CD4-positive, alpha-beta T cell treated with Interleukin-10 for 1 hour (primary cell): ENCODE results near the gene CHIC2.
"Not testable (repeated sequence)": the region's sequence is repeated elsewhere in the genome, so short reads cannot be mapped to it uniquely, and the experiment has no call there.

ENCODE experiments used
- DNase-seq: peaks from one replicate; pipeline ENCODE4 v3.0.0-alpha.2; 2020

CHIC2 gene

DNA sequence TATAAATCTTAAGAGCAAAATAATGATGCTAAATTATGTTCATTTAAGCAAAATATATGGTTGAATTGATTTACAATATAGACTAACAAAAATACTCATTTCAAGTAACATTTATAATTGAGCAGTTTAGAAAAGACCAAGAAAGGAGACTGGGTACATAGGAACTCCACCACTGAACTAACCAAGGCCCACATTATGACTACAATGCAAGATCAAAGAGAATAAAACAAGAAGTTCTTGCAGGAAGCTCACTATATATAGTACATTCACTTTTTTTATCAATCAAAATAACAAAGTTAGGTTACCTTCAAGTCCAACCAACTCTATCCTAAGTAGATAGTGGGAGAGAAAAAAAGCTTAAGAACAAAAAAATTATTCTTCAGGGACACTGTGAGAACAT, 8.0 kb downstream of the CHIC2 start:
- DNase-seq: no peak

DNA sequence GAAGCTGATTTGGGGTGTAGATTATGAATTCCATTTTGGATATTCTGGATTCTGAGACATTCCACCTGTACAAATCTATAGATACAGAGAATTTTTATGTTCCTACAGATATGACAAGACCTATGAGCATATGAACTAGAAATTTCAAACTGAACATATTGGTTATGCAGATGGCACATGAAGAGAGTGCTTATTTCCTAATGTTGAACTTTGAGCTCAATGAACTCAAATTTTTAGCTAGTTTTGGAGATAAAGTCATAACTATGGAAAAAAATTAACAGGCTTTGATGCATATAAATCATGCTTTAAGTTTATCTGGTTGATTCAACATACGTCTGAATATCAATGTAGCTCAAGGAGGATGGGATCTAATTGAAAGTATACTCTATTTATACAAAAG, 8.9 kb downstream of the CHIC2 start:
- DNase-seq: no peak

DNA sequence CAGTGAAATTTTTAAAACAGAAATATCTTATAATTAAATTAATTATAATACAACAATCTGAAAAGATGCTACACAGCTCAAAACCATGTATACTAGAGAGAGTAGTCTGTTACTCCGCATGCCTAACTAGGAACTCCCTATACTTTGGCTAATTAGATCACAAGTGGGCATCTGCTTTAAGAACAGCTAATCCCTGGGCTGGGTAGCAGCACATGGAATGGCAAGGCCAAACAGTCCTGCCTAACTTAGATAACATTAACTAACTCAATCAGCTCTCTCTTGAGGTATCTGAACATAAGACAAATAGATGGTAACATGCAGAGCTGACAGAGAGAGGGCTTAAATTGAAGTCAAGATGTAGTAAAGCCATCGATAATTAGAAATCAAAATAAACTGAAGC, 9.9 kb downstream of the CHIC2 start:
- no peak for DNase-seq

DNA sequence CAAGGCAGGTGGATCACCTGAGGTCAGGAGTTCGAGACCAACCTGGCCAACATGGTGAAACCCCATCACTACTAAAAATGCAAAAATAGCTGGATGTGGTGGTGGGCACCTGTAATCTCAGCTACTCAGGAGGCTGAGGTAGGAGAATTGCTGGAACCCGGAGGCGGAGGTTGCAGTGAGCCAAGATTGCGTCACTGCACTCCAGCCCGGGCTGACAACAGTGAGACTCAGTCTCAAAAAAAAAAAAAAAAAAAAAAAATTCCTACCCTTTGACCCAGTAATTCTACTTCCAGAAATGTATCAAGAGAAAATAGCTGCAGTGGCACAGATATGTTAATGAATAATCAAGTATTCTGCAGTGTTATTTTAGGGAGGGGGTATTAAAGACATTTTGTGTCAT, 11.1 kb downstream of the CHIC2 start:
- DNase-seq: not testable (repeated sequence)

- DNase-seq: no peak
Measured at GRCh38 chr4:54050214-54050904, 14.0 kb downstream of the CHIC2 start.

DNA sequence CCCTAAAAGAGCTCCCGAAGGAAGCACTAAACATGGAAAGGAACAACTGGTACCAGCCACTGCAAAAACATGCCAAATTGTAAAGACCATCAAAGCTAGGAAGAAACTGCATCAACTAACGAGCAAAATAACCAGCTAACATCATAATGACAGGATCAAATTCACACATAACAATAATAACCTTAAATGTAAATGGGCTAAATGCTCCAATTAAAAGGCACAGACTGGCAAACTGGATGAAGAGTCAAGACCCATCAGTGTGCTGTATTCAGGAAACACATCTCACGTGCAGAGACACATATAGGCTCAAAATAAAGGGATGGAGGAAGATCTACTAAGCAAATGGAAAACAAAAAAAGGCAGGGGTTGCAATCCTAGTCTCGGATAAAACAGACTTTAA, 20.8 kb downstream of the CHIC2 start:
- DNase-seq: not testable (repeated sequence)

- DNase-seq: no peak
Measured at GRCh38 chr4:54041933-54042332, 22.5 kb downstream of the CHIC2 start.

- no peak for DNase-seq
Measured at GRCh38 chr4:54041100-54041499, 23.3 kb downstream of the CHIC2 start.

DNA sequence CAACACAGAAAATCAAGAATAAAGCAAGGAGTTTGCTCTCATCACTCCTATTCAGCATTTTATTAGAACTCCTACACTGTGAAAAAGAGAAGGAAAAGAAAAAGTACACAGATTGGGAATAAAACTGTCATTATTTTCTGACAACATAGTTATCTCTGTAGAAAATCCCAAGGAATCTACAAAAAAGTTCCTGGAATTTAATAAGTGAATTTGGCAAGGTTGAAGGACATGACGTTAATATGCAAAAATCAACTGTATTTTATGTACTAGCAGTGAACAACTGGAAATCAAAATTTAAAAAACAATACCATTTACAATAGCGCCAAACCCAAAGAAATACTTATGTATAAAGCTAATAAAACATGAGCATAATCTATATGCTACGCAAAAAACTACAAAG, 26.3 kb downstream of the CHIC2 start:
- DNase-seq: no peak

- DNase-seq: no peak
Measured at GRCh38 chr4:54036184-54036583, 28.2 kb downstream of the CHIC2 start.

- no peak for DNase-seq
Measured at GRCh38 chr4:54032558-54033135, 31.8 kb downstream of the CHIC2 start.

DNA sequence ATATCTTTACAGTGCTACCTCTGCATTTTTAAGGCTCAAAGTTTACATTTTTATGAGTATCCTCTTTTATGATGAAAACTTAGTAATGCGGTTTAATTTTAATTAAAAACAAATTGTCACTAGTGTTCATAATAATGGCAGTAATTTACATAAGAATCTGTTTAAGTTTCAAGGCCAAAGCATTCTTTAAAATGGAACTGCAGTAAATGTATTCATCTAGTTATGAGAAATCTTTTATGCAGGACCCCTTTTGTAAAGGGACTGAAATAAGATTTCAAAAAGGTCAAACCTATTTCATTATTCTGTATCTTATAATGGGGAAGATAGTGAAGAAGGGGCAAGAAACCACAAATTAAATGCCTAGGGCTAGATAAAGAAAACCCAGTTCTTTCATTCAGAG, 37.1 kb downstream of the CHIC2 start:
- no peak for DNase-seq

DNA sequence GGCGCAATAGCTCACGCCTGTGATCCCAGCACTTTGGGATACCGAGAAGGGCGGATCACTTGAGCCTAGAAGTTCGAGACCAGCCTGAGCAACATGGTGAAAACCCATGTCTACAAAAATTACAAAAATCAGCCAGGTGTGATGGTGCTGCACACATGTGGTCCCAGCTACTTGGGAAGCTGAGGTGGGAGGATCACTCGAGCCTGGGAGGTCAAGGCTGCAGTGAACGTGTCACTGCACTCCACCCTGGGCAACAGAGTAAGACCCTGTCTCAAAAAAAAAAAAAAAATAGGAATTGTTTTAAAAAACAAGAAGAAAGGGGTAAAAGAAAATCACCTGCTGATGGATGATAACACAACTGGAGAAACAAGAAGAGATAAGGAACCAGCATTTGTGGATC, 38.8 kb downstream of the CHIC2 start:
- no peak for DNase-seq

DNA sequence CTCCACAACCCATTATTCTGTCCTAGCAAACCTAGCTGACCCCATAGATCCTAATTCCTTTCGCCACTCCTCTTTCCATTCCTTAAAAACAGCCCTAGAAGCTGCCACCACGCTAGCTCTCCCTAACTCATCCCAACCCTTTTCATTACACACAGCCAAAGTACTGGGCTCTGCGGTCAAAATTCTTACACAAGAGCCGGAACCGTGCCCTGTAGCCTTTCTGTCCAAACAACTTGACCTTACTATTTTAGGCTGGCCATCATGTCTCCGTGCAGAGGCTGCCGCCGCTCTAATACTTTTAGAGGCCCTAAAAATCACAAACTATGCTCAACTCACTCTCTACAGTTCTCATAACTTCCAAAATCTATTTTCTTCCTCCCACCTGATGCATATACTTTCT, 41.4 kb downstream of the CHIC2 start:
- DNase-seq: not testable (repeated sequence)

- no peak for DNase-seq
Measured at GRCh38 chr4:54017974-54018373, 46.4 kb downstream of the CHIC2 start.

- DNase-seq: no peak
Measured at GRCh38 chr4:54017308-54017707, 47.1 kb downstream of the CHIC2 start.

GRCh38 chr4:54016504-54016903, 47.9 kb downstream of the CHIC2 start:
- no peak for DNase-seq

GRCh38 chr4:54015423-54016030, 48.9 kb downstream of the CHIC2 start:
- DNase-seq: no peak

DNA sequence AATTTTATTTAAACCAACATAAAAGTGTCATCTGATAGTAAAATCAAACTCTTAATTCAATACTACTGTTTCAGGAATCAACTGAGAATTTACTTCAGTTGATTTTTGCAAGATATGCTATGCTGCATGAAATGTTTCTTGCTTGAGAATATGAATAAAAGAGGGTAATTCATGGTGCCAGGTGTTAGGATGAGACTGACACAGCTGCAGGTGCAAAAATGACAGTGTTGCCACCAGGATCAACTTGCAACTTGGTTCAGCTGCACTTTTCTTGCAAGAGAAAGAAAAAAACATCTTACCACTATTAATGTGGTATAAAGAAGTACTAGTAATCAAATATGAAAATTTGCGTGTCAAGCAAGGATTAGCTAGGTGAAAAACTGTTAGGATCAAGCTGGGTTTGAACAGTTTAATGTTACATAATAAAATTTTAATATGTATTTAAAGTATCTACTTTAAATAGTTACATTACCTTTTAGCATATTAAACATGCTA, 49.7 kb downstream of the CHIC2 start:
- DNase-seq: no peak

DNA sequence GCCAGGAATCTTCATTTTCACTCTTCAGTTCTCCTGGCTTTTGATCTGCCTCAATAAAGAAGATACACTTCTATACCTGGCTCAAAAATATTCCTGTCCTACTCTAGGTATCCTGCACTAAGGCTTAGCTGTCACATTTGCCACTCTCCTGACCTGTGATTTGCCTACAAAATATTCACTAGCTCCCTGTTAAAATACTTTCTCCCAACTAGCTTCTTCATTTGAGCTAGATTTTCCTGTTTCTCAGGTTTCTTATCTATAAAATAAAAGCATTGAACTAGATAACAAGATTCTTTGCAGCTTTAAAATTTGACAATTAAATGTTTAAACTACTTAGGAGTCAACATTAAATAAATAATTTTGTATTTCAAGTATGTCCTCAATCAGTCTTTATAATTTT, 53.2 kb downstream of the CHIC2 start:
- no peak for DNase-seq

DNA sequence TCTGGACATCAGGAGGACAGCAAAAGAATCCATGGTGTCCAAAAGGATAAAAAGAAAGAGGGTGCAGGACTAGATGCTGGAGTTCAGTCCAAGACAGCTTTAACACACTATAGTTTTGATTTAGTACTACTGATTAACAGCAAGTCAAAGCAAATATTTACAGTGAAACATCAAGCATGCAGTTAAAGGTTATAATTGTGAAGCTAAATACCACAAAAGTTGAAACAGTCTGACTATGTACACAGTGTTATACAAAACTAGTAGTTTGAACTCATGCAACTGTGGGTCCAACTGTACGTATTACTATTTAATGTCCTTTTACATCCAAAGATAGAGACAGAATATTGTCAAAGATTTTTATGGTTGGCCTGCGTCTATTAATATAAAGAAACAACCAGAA, 57.6 kb downstream of the CHIC2 start:
- DNase-seq: no peak

DNA sequence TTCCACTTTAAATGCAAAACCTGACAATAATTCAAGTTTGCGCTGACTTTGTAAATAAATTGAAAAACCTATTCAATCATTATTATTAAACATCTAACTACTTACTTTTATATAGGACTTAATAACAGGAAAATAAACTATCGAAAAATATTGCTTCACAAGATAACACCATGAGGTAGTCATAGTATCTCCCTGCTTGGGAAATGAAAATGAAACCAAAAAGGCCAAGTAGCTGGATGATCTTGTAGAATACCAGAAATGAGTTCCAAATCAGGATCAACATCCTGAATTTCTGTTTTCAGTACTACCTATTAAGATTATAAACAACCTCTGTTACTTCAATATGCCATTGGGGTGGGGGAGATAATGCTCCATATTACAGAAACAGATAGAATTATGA, 58.9 kb downstream of the CHIC2 start:
- DNase-seq: no peak

DNA sequence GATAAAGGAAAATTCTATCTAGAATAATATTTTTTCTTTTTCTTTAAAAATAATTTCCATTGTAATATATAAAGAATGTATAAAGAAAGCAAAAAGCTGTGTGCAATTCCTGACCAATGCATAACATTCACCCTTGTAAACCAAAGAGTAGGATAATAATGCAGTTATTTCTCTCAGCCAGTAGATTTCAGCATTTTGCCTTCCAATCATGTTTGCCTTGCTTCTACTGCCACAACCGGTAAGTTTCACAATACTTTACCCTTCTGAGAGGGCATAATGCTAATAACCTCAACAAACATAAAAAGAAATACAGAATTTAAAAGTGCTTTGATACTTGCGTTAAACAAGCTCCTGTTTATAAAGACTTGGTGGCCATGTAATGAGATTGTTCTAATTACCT, 59.9 kb downstream of the CHIC2 start:
- no peak for DNase-seq

- no peak for DNase-seq
Measured at GRCh38 chr4:54001668-54002365, 62.6 kb downstream of the CHIC2 start.
